GM12864 (cell line): Measurements from ENCODE around the gene RBM38.

Source experiments
- DNase-seq: peaks from one replicate; pipeline ENCODE4 v3.0.0-alpha.2; 2011; ENCODE audit warnings: low read depth
- H3K4me3 ChIP-seq: 2 replicates; pipeline ENCODE4 v1.5.1; 2011; ENCODE audit warnings: mild to moderate bottlenecking, low read depth, low read length, control low read depth
- CTCF ChIP-seq: IDR thresholded peaks from 2 replicates; pipeline ENCODE4 v1.5.1; 2011; ENCODE audit warnings: low read depth, mild to moderate bottlenecking, moderate library complexity, low read length, control low read depth, inconsistent platforms; ENCODE audit errors: missing control alignments

RBM38 gene

GRCh38 chr20:57456116-57456515 is 64.9 kb downstream of the RBM38 start:
- no peak overlapping the region for H3K4me3 ChIP-seq
- no peak for DNase-seq
- TF ChIP-seq CTCF = no peak

GRCh38 chr20:57457243-57458095 is 66.3 kb downstream of the RBM38 start:
- no peak for DNase-seq
- no peak for TF ChIP-seq CTCF
- H3K4me3 ChIP-seq = no peak overlapping the region

- no peak for TF ChIP-seq CTCF
- H3K4me3 ChIP-seq = no peak overlapping the region
- no peak for DNase-seq
These were observed 67.4 kb downstream of the RBM38 start for GRCh38 chr20:57458400-57459160.
